ENCODE results near the gene FXYD2.

Gene FXYD2

GRCh38 chr11:117795638-117796455 lies 28.7 kb downstream of the FXYD2 start:
- DNase-seq = no peak

- DNase-seq = no peak
Measured at GRCh38 chr11:117794772-117795629, 29.5 kb downstream of the FXYD2 start.

GRCh38 chr11:117794135-117794534 lies 30.4 kb downstream of the FXYD2 start:
- no peak for DNase-seq

- DNase-seq = no peak
Measured at GRCh38 chr11:117793583-117793982, 31.0 kb downstream of the FXYD2 start.

GRCh38 chr11:117792992-117793391 lies 31.6 kb downstream of the FXYD2 start:
- no peak for DNase-seq

- no peak for DNase-seq
Measured at GRCh38 chr11:117792241-117792640, 32.3 kb downstream of the FXYD2 start.

- no peak for DNase-seq
Measured at GRCh38 chr11:117790279-117790678, 34.3 kb downstream of the FXYD2 start.

GRCh38 chr11:117789241-117789640 lies 35.3 kb downstream of the FXYD2 start:
- DNase-seq = no peak

- DNase-seq = no peak
Measured at GRCh38 chr11:117786135-117786870, 38.2 kb downstream of the FXYD2 start.

- no peak for DNase-seq
Measured at GRCh38 chr11:117782101-117782500, 42.4 kb downstream of the FXYD2 start.

- no peak for DNase-seq
Measured at GRCh38 chr11:117781627-117782026, 42.9 kb downstream of the FXYD2 start.

- no peak for DNase-seq
Measured at GRCh38 chr11:117780456-117780855, 44.1 kb downstream of the FXYD2 start.

GRCh38 chr11:117774553-117774952 lies 50.0 kb downstream of the FXYD2 start:
- no peak for DNase-seq

GRCh38 chr11:117772360-117772759 lies 52.2 kb downstream of the FXYD2 start:
- DNase-seq = no peak

- no peak for DNase-seq
Measured at GRCh38 chr11:117771841-117772240, 52.7 kb downstream of the FXYD2 start.

GRCh38 chr11:117771197-117771596 lies 53.3 kb downstream of the FXYD2 start:
- no peak for DNase-seq

- DNase-seq = no peak
Measured at GRCh38 chr11:117770061-117770460, 54.5 kb downstream of the FXYD2 start.
